ENCODE results near the gene CLEC4C. TPM values are rescaled to one million over a fixed set of nuclear protein-coding genes. Genes with fewer than 3 reads are reported as not detected.
"Not testable (repeated sequence)": the region's sequence is repeated elsewhere in the genome, so short reads cannot be mapped to it uniquely, and the experiment has no call there.

CLEC4C gene
- total and polyA plus RNA-seq, 2 donors from 2014 or later: not detected

GRCh38 chr12:7781274-7781673 lies 34.1 kb upstream of the CLEC4C start:
- FAIRE-seq (no peak), DNase-seq (no peak)
- no peak overlapping the region for H3K4me3 ChIP-seq (ENCODE audit: low read length in 3 of 3)
- intact Hi-C loops (cut with DNase I): no loop called here
- H3K9me3 ChIP-seq (ENCODE audit: control insufficient read depth in 2 of 3, insufficient read depth in 1 of 3, low read length in 3 of 3): no peaks in the 10 kb centered on the region
- no peaks in the 10 kb centered on the region for H3K27me3 ChIP-seq (ENCODE audit: control insufficient read depth, insufficient read depth, low read length)
- no peaks in the 10 kb centered on the region for H3K36me3 ChIP-seq (ENCODE audit: control insufficient read depth in 2 of 3, insufficient read depth in 3 of 3, low read length in 3 of 3)
- H3K4me1 ChIP-seq (ENCODE audit: control insufficient read depth in 2 of 3, insufficient read depth in 2 of 3, low read depth in 1 of 3, low read length in 3 of 3): no peaks in the 10 kb centered on the region
- no peak overlapping the region for H3K9ac ChIP-seq (ENCODE audit: low read length in 3 of 3)
- H3K27ac ChIP-seq (ENCODE audit: low read depth in 2 of 2, low read length in 2 of 2): no peak overlapping the region
- TF ChIP-seq, protein P1, sequence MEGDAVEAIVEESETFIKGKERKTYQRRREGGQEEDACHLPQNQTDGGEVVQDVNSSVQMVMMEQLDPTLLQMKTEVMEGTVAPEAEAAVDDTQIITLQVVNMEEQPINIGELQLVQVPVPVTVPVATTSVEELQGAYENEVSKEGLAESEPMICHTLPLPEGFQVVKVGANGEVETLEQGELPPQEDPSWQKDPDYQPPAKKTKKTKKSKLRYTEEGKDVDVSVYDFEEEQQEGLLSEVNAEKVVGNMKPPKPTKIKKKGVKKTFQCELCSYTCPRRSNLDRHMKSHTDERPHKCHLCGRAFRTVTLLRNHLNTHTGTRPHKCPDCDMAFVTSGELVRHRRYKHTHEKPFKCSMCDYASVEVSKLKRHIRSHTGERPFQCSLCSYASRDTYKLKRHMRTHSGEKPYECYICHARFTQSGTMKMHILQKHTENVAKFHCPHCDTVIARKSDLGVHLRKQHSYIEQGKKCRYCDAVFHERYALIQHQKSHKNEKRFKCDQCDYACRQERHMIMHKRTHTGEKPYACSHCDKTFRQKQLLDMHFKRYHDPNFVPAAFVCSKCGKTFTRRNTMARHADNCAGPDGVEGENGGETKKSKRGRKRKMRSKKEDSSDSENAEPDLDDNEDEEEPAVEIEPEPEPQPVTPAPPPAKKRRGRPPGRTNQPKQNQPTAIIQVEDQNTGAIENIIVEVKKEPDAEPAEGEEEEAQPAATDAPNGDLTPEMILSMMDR (IDR thresholded peaks at IDR 0.05; ENCODE audit: borderline replicate concordance, extremely low read depth, insufficient read depth): no peak

GRCh38 chr12:7769999-7770398 lies 22.8 kb upstream of the CLEC4C start:
- intact Hi-C loops (cut with DNase I): no loop called here
- Histone ChIP-seq H3K9ac (ENCODE audit: low read length in 3 of 3) (no peak overlapping the region), H3K27me3 (ENCODE audit: control insufficient read depth, insufficient read depth, low read length) (no peaks in the 10 kb centered on the region), H3K36me3 (ENCODE audit: control insufficient read depth in 2 of 3, insufficient read depth in 3 of 3, low read length in 3 of 3) (no peaks in the 10 kb centered on the region), H3K4me1 (ENCODE audit: control insufficient read depth in 2 of 3, insufficient read depth in 2 of 3, low read depth in 1 of 3, low read length in 3 of 3) (no peaks in the 10 kb centered on the region), H3K27ac (ENCODE audit: low read depth in 2 of 2, low read length in 2 of 2) (no peak overlapping the region), H3K9me3 (ENCODE audit: control insufficient read depth in 2 of 3, insufficient read depth in 1 of 3, low read length in 3 of 3) (no peaks in the 10 kb centered on the region), H3K4me3 (ENCODE audit: low read length in 3 of 3) (no peak overlapping the region)
- TF ChIP-seq, protein P1 (IDR thresholded peaks at IDR 0.05; ENCODE audit: borderline replicate concordance, extremely low read depth, insufficient read depth): no peak
- no peak for DNase-seq
- no peak for FAIRE-seq

- intact Hi-C loops (cut with DNase I): no loop called here
- TF ChIP-seq, protein P1 (IDR thresholded peaks at IDR 0.05; ENCODE audit: borderline replicate concordance, extremely low read depth, insufficient read depth): no peak
- Histone ChIP-seq H3K4me1 (ENCODE audit: control insufficient read depth in 2 of 3, insufficient read depth in 2 of 3, low read depth in 1 of 3, low read length in 3 of 3) (no peaks in the 10 kb centered on the region), H3K27ac (ENCODE audit: low read depth in 2 of 2, low read length in 2 of 2) (no peak overlapping the region), H3K4me3 (ENCODE audit: low read length in 3 of 3) (no peak overlapping the region), H3K9me3 (ENCODE audit: control insufficient read depth in 2 of 3, insufficient read depth in 1 of 3, low read length in 3 of 3) (no peaks in the 10 kb centered on the region), H3K9ac (ENCODE audit: low read length in 3 of 3) (no peak overlapping the region), H3K27me3 (ENCODE audit: control insufficient read depth, insufficient read depth, low read length) (no peaks in the 10 kb centered on the region), H3K36me3 (ENCODE audit: control insufficient read depth in 2 of 3, insufficient read depth in 3 of 3, low read length in 3 of 3) (no peaks in the 10 kb centered on the region)
- no peak for DNase-seq
- no peak for FAIRE-seq
These were observed 11.6 kb upstream of the CLEC4C start for GRCh38 chr12:7758766-7759140.

GRCh38 chr12:7756993-7757392 lies 9.8 kb upstream of the CLEC4C start:
- H3K27me3 ChIP-seq (ENCODE audit: control insufficient read depth, insufficient read depth, low read length): no peaks in the 10 kb centered on the region
- no peak for FAIRE-seq
- no peak overlapping the region for H3K9ac ChIP-seq (ENCODE audit: low read length in 3 of 3)
- intact Hi-C loops (cut with DNase I): no loop called here
- H3K4me3 ChIP-seq (ENCODE audit: low read length in 3 of 3): no peak overlapping the region
- TF ChIP-seq, protein P1 (IDR thresholded peaks at IDR 0.05; ENCODE audit: borderline replicate concordance, extremely low read depth, insufficient read depth): no peak
- no peak overlapping the region for H3K27ac ChIP-seq (ENCODE audit: low read depth in 2 of 2, low read length in 2 of 2)
- H3K4me1 ChIP-seq (ENCODE audit: control insufficient read depth in 2 of 3, insufficient read depth in 2 of 3, low read depth in 1 of 3, low read length in 3 of 3): no peaks in the 10 kb centered on the region
- no peak for DNase-seq
- H3K36me3 ChIP-seq (ENCODE audit: control insufficient read depth in 2 of 3, insufficient read depth in 3 of 3, low read length in 3 of 3): no peaks in the 10 kb centered on the region
- H3K9me3 ChIP-seq (ENCODE audit: control insufficient read depth in 2 of 3, insufficient read depth in 1 of 3, low read length in 3 of 3): no peaks in the 10 kb centered on the region

DNA sequence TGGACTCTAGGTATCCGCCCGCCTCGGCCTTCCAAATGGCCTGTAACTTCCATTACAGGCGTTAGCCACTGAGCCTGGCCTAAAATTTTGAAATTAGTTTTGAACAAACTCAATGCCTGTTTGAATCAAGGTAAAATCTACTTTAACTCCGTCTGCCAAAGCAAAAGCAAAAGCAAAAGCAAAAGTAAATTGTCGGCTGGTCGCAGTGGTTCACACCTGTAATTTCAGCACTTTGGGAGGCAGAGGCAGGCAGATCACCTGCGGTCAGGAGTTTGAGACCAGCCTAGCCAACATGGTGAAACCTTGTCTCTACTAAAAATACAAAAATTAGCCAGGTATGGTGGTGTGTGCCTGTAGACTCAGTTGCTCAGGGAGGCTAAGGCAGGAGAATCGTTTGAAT lies 8.5 kb upstream of the CLEC4C start:
- H3K4me1 ChIP-seq (ENCODE audit: control insufficient read depth in 2 of 3, insufficient read depth in 2 of 3, low read depth in 1 of 3, low read length in 3 of 3); H3K27me3 ChIP-seq (ENCODE audit: control insufficient read depth, insufficient read depth, low read length); H3K9ac ChIP-seq (ENCODE audit: low read length in 3 of 3); H3K36me3 ChIP-seq (ENCODE audit: control insufficient read depth in 2 of 3, insufficient read depth in 3 of 3, low read length in 3 of 3); H3K4me3 ChIP-seq (ENCODE audit: low read length in 3 of 3); H3K9me3 ChIP-seq (ENCODE audit: control insufficient read depth in 2 of 3, insufficient read depth in 1 of 3, low read length in 3 of 3); H3K27ac ChIP-seq (ENCODE audit: low read depth in 2 of 2, low read length in 2 of 2); FAIRE-seq; DNase-seq; intact Hi-C loops (cut with DNase I): not testable (repeated sequence)
